Neuronal stem cell (in vitro differentiated cells): ENCODE measurements around the gene IFNA21.

ENCODE experiments used
- DNase-seq: peaks from one replicate; pipeline ENCODE4 v3.0.0-alpha.2; 2013; ENCODE audit warnings: low spot score
- H2AFZ ChIP-seq: one replicate; pipeline ENCODE4 v1.6.1; 2013; ENCODE audit warnings: mild to moderate bottlenecking, low read length, inconsistent platforms
- H2AK5ac ChIP-seq: 2 replicates; pipeline ENCODE4 v1.6.1; 2013; ENCODE audit warnings: low read depth, mild to moderate bottlenecking, inconsistent platforms, low read length, moderate library complexity, mixed read lengths
- H2BK120ac ChIP-seq: 2 replicates; pipeline ENCODE4 v1.6.1; 2013; ENCODE audit warnings: low read depth, mild to moderate bottlenecking, inconsistent platforms, low read length, moderate library complexity, mixed read lengths
- H2BK12ac ChIP-seq: one replicate; pipeline ENCODE4 v1.6.1; 2013; ENCODE audit warnings: low read length, inconsistent platforms
- H2BK15ac ChIP-seq: 2 replicates; pipeline ENCODE4 v1.6.1; 2013; ENCODE audit warnings: mild to moderate bottlenecking, low read length, inconsistent platforms, mixed read lengths
- H2BK5ac ChIP-seq: one replicate; pipeline ENCODE4 v1.6.1; 2013; ENCODE audit warnings: inconsistent platforms, mild to moderate bottlenecking, low read length, moderate library complexity
- H3K14ac ChIP-seq: one replicate; pipeline ENCODE4 v1.6.1; 2013; ENCODE audit warnings: low read length, inconsistent platforms
- H3K18ac ChIP-seq: 2 replicates; pipeline ENCODE4 v1.6.1; 2013; ENCODE audit warnings: low read length, inconsistent platforms
- H3K23ac ChIP-seq: 2 replicates; pipeline ENCODE4 v1.6.1; 2013; ENCODE audit warnings: low read depth, mild to moderate bottlenecking, mixed read lengths, low read length, inconsistent platforms; ENCODE audit not compliant: poor library complexity
- H3K27ac ChIP-seq: replicated peaks from 3 replicates; pipeline ENCODE4 v1.5.1; 2013; ENCODE audit warnings: low read length, inconsistent platforms
- H3K27me3 ChIP-seq, 3 experiments: 2 replicates each; pipeline ENCODE4 v1.6.1; 2013; ENCODE audit warnings: low read length in 3 of 3, mild to moderate bottlenecking in 2 of 3, inconsistent platforms in 1 of 3, low read depth in 1 of 3, mixed read lengths in 1 of 3, moderate library complexity in 1 of 3; ENCODE audit not compliant: control insufficient read depth in 3 of 3, insufficient read depth in 3 of 3
- H3K36me3 ChIP-seq, 2 donors: replicated peaks in 1 of 2; 2 replicates each; pipeline ENCODE4 v1.6.1; 2013; ENCODE audit warnings: low read length in 2 of 2; ENCODE audit not compliant: control insufficient read depth in 2 of 2, insufficient read depth in 2 of 2
- H3K4ac ChIP-seq: 2 replicates; pipeline ENCODE4 v1.6.1; 2013; ENCODE audit warnings: inconsistent platforms, mild to moderate bottlenecking, low read length, moderate library complexity
- H3K4me1 ChIP-seq, 2 donors: 1 replicate in 1 of 2; 2 replicates in 1 of 2; pipeline ENCODE4 v1.6.1; 2013; ENCODE audit warnings: low read length in 2 of 2, low read depth in 1 of 2; ENCODE audit not compliant: control insufficient read depth in 2 of 2, insufficient read depth in 1 of 2
- H3K4me2 ChIP-seq: one replicate; pipeline ENCODE4 v1.6.1; 2013; ENCODE audit warnings: mild to moderate bottlenecking, low read length, inconsistent platforms; ENCODE audit not compliant: insufficient read depth, poor library complexity, severe bottlenecking
- H3K4me3 ChIP-seq, 2 donors: 2 replicates each; pipeline ENCODE4 v1.5.1; 2013; ENCODE audit warnings: low read length in 2 of 2, mild to moderate bottlenecking in 2 of 2, inconsistent platforms in 1 of 2, moderate library complexity in 1 of 2
- H3K79me1 ChIP-seq: one replicate; pipeline ENCODE4 v1.6.1; 2013; ENCODE audit warnings: low read depth, mild to moderate bottlenecking, inconsistent platforms, low read length, moderate library complexity
- H3K9ac ChIP-seq: one replicate; pipeline ENCODE4 v1.6.1; 2013; ENCODE audit warnings: mild to moderate bottlenecking, low read depth, low read length, inconsistent platforms; ENCODE audit not compliant: poor library complexity
- H3K9me3 ChIP-seq, 2 donors: replicated peaks in 1 of 2; 2 replicates each; pipeline versions ENCODE3 to v1.6.1; 2013; ENCODE audit warnings: low read length in 2 of 2, mild to moderate bottlenecking in 2 of 2, inconsistent platforms in 1 of 2, low read depth in 1 of 2, mixed read lengths in 1 of 2, moderate library complexity in 1 of 2; ENCODE audit not compliant: control insufficient read depth in 2 of 2, insufficient read depth in 1 of 2
- H4K8ac ChIP-seq: one replicate; pipeline ENCODE4 v1.6.1; 2013; ENCODE audit warnings: low read depth, mild to moderate bottlenecking, inconsistent platforms, low read length, moderate library complexity
- H4K91ac ChIP-seq: one replicate; pipeline ENCODE4 v1.6.1; 2013; ENCODE audit warnings: low read length, low read depth, mild to moderate bottlenecking, inconsistent platforms; ENCODE audit not compliant: poor library complexity
- WGBS, 2 donors: extraction: QIAGEN DNeasy Blood & Tissue Kit; methylation state at CpG; one replicate each; pipeline ENCODE4 v1.1.7; 2013; ENCODE audit warnings: missing lambda C conversion rate in 2 of 2, mixed read lengths in 1 of 2; ENCODE audit not compliant: insufficient read length in 2 of 2, insufficient replicate concordance in 1 of 2; ENCODE audit errors: extremely low coverage in 2 of 2; 5-methylcytosine and 5-hydroxymethylcytosine counted together

Gene IFNA21

DNA sequence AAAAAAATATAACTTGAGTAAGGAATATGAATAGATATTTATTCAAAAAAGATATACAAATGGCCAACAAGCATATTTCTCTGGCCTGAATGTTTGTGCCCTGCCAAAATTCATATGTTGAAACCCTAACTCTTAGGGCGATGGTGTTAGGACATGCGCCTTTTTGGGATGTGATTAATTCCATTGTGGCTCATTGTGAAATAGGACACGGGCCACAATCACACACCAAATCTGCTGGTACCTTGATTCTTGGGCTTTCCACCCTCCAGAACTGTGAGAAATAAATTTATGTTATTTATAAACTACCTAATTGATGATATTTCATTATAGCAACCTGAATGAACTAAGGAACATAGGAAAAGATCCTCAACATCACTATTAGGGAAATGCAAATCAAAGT lies 5.7 kb upstream of the IFNA21 start:
- Histone ChIP-seq H2AFZ (no peak overlapping the region), H3K4me2 (no peak overlapping the region)

GRCh38 chr9:21171351-21171750 lies 4.9 kb upstream of the IFNA21 start:
- peaks cover 0 to 3% (median 0%) of the 10 kb centered on the region in 3 experiments for H3K27me3 ChIP-seq
- no peaks in the 10 kb centered on the region for H3K36me3 ChIP-seq
- no peak overlapping the region for H2AFZ ChIP-seq
- H3K4me3 ChIP-seq: no peak overlapping the region
- H4K8ac ChIP-seq: no peak overlapping the region
- no peak overlapping the region for H3K4me2 ChIP-seq
- no peak overlapping the region for H3K27ac ChIP-seq
- H3K4ac ChIP-seq: no peak overlapping the region
- H2BK12ac ChIP-seq: no peak overlapping the region
- H3K14ac ChIP-seq: no peak overlapping the region
- H3K4me1 ChIP-seq: no peaks in the 10 kb centered on the region
- no peak overlapping the region for H3K18ac ChIP-seq
- H3K79me1 ChIP-seq: no peaks in the 10 kb centered on the region
- H3K23ac ChIP-seq: no peak overlapping the region
- no peak overlapping the region for H2AK5ac ChIP-seq
- no peak for DNase-seq
- no peak overlapping the region for H2BK15ac ChIP-seq
- no peak overlapping the region for H2BK5ac ChIP-seq
- no CpG with 5 or more reads among the region's 1 CpG for WGBS, 2 donors
- H3K9ac ChIP-seq: no peak overlapping the region
- no peaks in the 10 kb centered on the region for H3K9me3 ChIP-seq
- no peak overlapping the region for H4K91ac ChIP-seq
- no peak overlapping the region for H2BK120ac ChIP-seq

More for the DNA sequence above, 5.7 kb upstream of the IFNA21 start:
- Histone ChIP-seq H3K4me3 (no peak overlapping the region), H3K9me3 (no peaks in the 10 kb centered on the region), H4K91ac (no peak overlapping the region), H4K8ac (no peak overlapping the region), H2AK5ac (no peak overlapping the region), H3K4me1 (no peaks in the 10 kb centered on the region), H3K14ac (no peak overlapping the region), H3K79me1 (no peaks in the 10 kb centered on the region), H3K18ac (no peak overlapping the region), H3K27ac (no peak overlapping the region), H3K36me3 (no peaks in the 10 kb centered on the region), H2BK12ac (no peak overlapping the region), H3K27me3 (peaks cover 0 to 3% (median 0%) of the 10 kb centered on the region in 3 experiments), H3K4ac (no peak overlapping the region), H2BK15ac (no peak overlapping the region), H3K9ac (no peak overlapping the region), H3K23ac (no peak overlapping the region), H2BK5ac (no peak overlapping the region), H2BK120ac (no peak overlapping the region)
- DNase-seq: no peak
- no CpG with 5 or more reads among the region's 3 CpGs for WGBS, 2 donors

DNA sequence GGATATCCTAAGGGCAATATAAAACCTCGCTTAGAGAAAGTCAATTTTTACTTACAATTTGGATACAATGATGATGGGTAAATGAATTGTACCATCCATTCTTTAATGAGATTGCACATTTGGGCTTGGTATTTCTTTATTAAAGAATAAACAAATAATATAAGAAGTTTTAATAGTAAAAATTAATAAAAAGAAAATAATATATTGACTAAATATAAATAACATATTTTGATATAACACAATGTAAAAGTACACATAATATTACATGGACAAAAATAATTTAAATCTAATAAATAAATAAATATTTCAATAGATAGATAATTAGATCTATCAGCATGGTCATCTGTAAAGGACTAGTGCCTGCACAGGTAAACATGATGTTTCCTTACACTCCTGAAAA lies 944 bp downstream of the IFNA21 start:
- no peak overlapping the region for H2BK12ac ChIP-seq
- H3K9ac ChIP-seq: no peak overlapping the region
- H3K23ac ChIP-seq: no peak overlapping the region
- no peak overlapping the region for H2BK15ac ChIP-seq
- no peak overlapping the region for H3K4ac ChIP-seq
- no peak overlapping the region for H2BK120ac ChIP-seq
- H3K4me2 ChIP-seq: no peak overlapping the region
- no peak overlapping the region for H2AK5ac ChIP-seq
- H3K79me1 ChIP-seq: no peaks in the 10 kb centered on the region
- no peak overlapping the region for H3K4me3 ChIP-seq
- H3K9me3 ChIP-seq: no peaks in the 10 kb centered on the region
- no peak overlapping the region for H3K18ac ChIP-seq
- no peak overlapping the region for H3K27ac ChIP-seq
- DNase-seq: no peak
- no peak overlapping the region for H2AFZ ChIP-seq
- no CpG with 5 or more reads among the region's 1 CpG for WGBS, 2 donors
- no peaks in the 10 kb centered on the region for H3K27me3 ChIP-seq
- H3K4me1 ChIP-seq: no peaks in the 10 kb centered on the region
- no peak overlapping the region for H4K8ac ChIP-seq
- H3K14ac ChIP-seq: no peak overlapping the region
- H3K36me3 ChIP-seq: no peaks in the 10 kb centered on the region
- H4K91ac ChIP-seq: no peak overlapping the region
- H2BK5ac ChIP-seq: no peak overlapping the region

DNA sequence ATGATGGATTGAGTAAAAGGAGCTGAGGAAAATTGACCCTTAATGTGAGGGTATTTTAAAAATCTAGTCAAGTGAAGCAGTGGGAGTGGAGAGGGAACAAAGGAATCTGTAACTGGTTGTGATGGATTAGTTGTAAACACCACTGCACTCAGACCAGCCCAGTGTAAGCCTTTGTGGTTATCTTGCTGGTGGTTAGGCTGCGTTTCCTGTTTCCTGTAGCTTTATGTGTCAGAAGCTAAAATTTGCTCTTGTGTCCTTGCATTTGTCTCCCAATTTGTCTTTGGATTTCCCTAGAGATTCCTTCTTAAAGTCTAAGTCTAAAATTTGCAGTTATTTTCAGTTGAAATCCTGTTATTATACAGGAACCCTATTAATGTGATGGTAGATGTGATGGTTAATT lies 6.3 kb downstream of the IFNA21 start:
- H2BK15ac ChIP-seq: no peak overlapping the region
- H4K8ac ChIP-seq: no peak overlapping the region
- H2BK120ac ChIP-seq: no peak overlapping the region
- H3K79me1 ChIP-seq: no peaks in the 10 kb centered on the region
- H3K14ac ChIP-seq: no peak overlapping the region
- no peaks in the 10 kb centered on the region for H3K27me3 ChIP-seq
- no peak overlapping the region for H4K91ac ChIP-seq
- no CpG with 5 or more reads among the region's 1 CpG for WGBS, 2 donors
- H2BK5ac ChIP-seq: no peak overlapping the region
- H3K4me3 ChIP-seq: no peak overlapping the region
- no peak overlapping the region for H3K4me2 ChIP-seq
- no peak overlapping the region for H3K27ac ChIP-seq
- H3K18ac ChIP-seq: no peak overlapping the region
- no peak overlapping the region for H2AK5ac ChIP-seq
- no peak overlapping the region for H3K4ac ChIP-seq
- no peak overlapping the region for H3K9ac ChIP-seq
- H3K4me1 ChIP-seq: no peaks in the 10 kb centered on the region
- no peak for DNase-seq
- H2BK12ac ChIP-seq: no peak overlapping the region
- peak overlapping the region; percentile 4 for H2AFZ ChIP-seq
- no peak overlapping the region for H3K23ac ChIP-seq
- H3K36me3 ChIP-seq: no peaks in the 10 kb centered on the region
- H3K9me3 ChIP-seq: no peaks in the 10 kb centered on the region
